DND-41 (cell line): ENCODE data around the gene ALX3.

Source experiments
- ATAC-seq: fragments of 200-7000 bp; cut with Tn5 transposase; 3 replicates; pipeline ENCODE4 v1.9.1; 2021; ENCODE audit warnings: low read depth; ENCODE audit not compliant: insufficient read depth
- DNase-seq: peaks from one replicate; pipeline ENCODE4 v3.0.0-alpha.2; 2020
- H2AFZ ChIP-seq: 2 replicates; pipeline ENCODE4 v1.6.0; 2012; ENCODE audit warnings: low read depth, low read length
- H3K27ac ChIP-seq: 2 replicates; pipeline ENCODE4 v1.5.1; 2012; ENCODE audit warnings: low read length, inconsistent platforms
- H3K27me3 ChIP-seq: fragments of 200-600 bp; sonication (generic); 2 replicates; pipeline ENCODE4 v1.6.0; 2012; ENCODE audit warnings: low read length, mild to moderate bottlenecking, inconsistent platforms; ENCODE audit not compliant: insufficient read depth, poor library complexity
- H3K36me3 ChIP-seq: 2 replicates; pipeline ENCODE4 v1.5.1; 2012; ENCODE audit warnings: low read length, inconsistent platforms; ENCODE audit not compliant: insufficient read depth
- H3K4me1 ChIP-seq: 2 replicates; pipeline ENCODE4 v1.5.1; 2012; ENCODE audit warnings: mild to moderate bottlenecking, low read length; ENCODE audit not compliant: insufficient read depth
- H3K4me2 ChIP-seq: 2 replicates; pipeline ENCODE4 v1.6.0; 2012; ENCODE audit warnings: mild to moderate bottlenecking, moderate library complexity, low read length, inconsistent platforms; ENCODE audit not compliant: insufficient read depth
- H3K4me3 ChIP-seq, 2 experiments: fragments of 200-600 bp in 1 of 2; shearing (Covaris generic) in 1 of 2; 2 replicates each; pipeline ENCODE4 v1.5.1; 2012 to 2016; ENCODE audit warnings: inconsistent platforms in 2 of 2, low read length in 2 of 2, mild to moderate bottlenecking in 2 of 2, low read depth in 1 of 2, moderate library complexity in 1 of 2
- H3K79me2 ChIP-seq: 2 replicates; pipeline ENCODE4 v1.6.0; 2012; ENCODE audit warnings: low read length, inconsistent platforms; ENCODE audit not compliant: insufficient read depth
- H3K9ac ChIP-seq: 2 replicates; pipeline ENCODE4 v1.6.0; 2012; ENCODE audit warnings: low read depth, mild to moderate bottlenecking, inconsistent platforms, low read length, moderate library complexity
- H3K9me3 ChIP-seq: 2 replicates; pipeline ENCODE4 v1.5.1; 2012; ENCODE audit warnings: low read length, moderate library complexity, mild to moderate bottlenecking, inconsistent platforms; ENCODE audit not compliant: insufficient read depth, severe bottlenecking
- H4K20me1 ChIP-seq: 2 replicates; pipeline ENCODE4 v1.6.0; 2012; ENCODE audit warnings: low read length; ENCODE audit not compliant: insufficient read depth
- EZH2 ChIP-seq: IDR thresholded peaks from 3 replicates; pipeline ENCODE4 v1.6.1; 2012; ENCODE audit warnings: borderline replicate concordance, low read depth, mild to moderate bottlenecking, moderate library complexity, low read length, inconsistent platforms; ENCODE audit not compliant: severe bottlenecking
- TF ChIP-seq, protein P1 (sequence below): IDR thresholded peaks from 2 replicates; pipeline ENCODE4 v1.5.1; 2012; ENCODE audit warnings: borderline replicate concordance, low read length, moderate library complexity, mild to moderate bottlenecking; ENCODE audit not compliant: poor library complexity, severe bottlenecking; ENCODE audit errors: extremely low read depth

ALX3 gene

DNA sequence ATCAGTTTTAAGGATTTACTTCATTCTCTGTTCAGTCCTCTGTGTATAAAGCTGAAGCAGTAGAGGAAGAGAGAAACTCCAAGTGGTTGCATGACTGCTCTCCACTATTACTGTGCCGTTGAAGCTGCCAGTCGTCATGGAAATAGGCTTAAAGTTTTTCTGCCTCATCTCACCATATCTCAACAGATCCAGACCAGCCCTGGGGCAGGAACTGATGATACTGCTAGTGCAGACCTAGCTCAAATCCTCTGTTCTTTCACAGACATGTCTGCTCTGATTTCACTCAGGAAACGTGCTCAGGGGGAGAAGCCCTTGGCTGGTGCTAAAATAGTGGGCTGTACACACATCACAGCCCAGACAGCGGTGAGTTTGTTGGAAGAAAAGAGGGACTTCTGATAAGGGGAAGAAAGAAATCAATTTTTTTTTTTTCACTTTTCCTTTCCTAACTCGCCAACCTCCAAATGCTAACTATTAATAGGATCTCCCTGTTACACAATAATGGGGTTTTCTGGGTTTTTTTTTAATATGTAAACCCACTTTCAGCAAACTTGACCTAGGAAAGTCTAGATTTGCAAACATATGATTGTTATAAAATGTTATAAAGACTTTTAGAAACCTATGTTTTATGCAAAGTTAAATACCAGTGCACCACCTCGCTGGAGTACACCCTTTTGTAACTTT lies 58.2 kb downstream of the ALX3 start:
- ATAC-seq (no peak), DNase-seq (no peak)
- Histone ChIP-seq H3K4me3 (no peak overlapping the region), H2AFZ (no peak overlapping the region), H3K4me2 (no peak overlapping the region), H3K27ac (no peak overlapping the region), H3K79me2 (peaks cover 2% of the 10 kb centered on the region; the same call in 1 of the 2 replicates), H4K20me1 (no peaks in the 10 kb centered on the region), H3K27me3 (no peaks in the 10 kb centered on the region), H3K9me3 (no peaks in the 10 kb centered on the region), H3K36me3 (peaks cover 83% of the 10 kb centered on the region), H3K9ac (no peak overlapping the region), H3K4me1 (no peaks in the 10 kb centered on the region)
- TF ChIP-seq, protein P1, sequence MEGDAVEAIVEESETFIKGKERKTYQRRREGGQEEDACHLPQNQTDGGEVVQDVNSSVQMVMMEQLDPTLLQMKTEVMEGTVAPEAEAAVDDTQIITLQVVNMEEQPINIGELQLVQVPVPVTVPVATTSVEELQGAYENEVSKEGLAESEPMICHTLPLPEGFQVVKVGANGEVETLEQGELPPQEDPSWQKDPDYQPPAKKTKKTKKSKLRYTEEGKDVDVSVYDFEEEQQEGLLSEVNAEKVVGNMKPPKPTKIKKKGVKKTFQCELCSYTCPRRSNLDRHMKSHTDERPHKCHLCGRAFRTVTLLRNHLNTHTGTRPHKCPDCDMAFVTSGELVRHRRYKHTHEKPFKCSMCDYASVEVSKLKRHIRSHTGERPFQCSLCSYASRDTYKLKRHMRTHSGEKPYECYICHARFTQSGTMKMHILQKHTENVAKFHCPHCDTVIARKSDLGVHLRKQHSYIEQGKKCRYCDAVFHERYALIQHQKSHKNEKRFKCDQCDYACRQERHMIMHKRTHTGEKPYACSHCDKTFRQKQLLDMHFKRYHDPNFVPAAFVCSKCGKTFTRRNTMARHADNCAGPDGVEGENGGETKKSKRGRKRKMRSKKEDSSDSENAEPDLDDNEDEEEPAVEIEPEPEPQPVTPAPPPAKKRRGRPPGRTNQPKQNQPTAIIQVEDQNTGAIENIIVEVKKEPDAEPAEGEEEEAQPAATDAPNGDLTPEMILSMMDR = no peak
- TF ChIP-seq EZH2 = no peak

DNA sequence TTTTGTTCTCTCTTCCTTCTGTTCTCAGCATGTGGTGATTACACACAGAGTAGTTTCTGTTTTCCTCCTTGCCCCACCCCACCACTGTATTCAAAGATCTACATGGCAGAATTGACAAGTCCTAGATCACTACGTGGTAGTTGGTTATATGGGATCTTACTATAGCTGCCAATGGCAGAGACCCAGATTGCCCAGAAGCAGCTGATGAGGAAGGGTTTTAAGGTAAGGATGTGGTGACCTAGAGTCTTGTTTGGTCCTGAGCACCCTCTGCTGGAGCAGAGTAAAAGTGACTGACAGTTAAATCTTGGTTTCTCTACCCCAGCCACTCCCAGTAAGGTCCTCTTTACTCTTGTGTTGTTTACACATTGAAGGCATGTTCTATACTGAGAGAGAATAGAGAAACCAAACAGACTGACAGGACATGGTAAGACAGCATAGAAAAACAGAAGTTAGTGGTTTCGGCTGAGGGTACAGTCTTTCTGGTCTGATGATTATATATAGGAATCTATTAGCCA lies 58.9 kb downstream of the ALX3 start:
- no peak overlapping the region for H3K27ac ChIP-seq
- ATAC-seq (peak; percentile 93), DNase-seq (peak; percentile 39)
- H2AFZ ChIP-seq = no peak overlapping the region
- H3K4me1 ChIP-seq = no peaks in the 10 kb centered on the region
- no peak overlapping the region for H3K9ac ChIP-seq
- H3K79me2 ChIP-seq = peaks cover 7% of the 10 kb centered on the region; the same call in 1 of the 2 replicates
- no peaks in the 10 kb centered on the region for H3K9me3 ChIP-seq
- TF ChIP-seq EZH2 = no peak
- TF ChIP-seq, protein P1 = peak; percentile 59
- peaks cover 2% of the 10 kb centered on the region for H4K20me1 ChIP-seq
- no peak overlapping the region for H3K4me2 ChIP-seq
- H3K36me3 ChIP-seq = peaks cover 76% of the 10 kb centered on the region
- no peak overlapping the region for H3K4me3 ChIP-seq
- no peaks in the 10 kb centered on the region for H3K27me3 ChIP-seq
